Measurements from ENCODE around the gene OXER1. TPM values are rescaled to one million over a fixed set of nuclear protein-coding genes. Genes with fewer than 3 reads are reported as not detected.

OXER1 gene
- total RNA-seq: 0.07 TPM in 1 of 2 replicates, not detected in the other

GRCh38 chr2:42764096-42764495 lies at the start of gene OXER1:
TSS of gene OXER1 (minus strand) at chr2:42764135. CDS start at chr2:42764062, 73 bp downstream.

GRCh38 chr2:42792583-42793333 lies 28.8 kb upstream of the OXER1 start, which contains the start of gene HAAO:
TSS of gene HAAO (minus strand) at chr2:42792583. CDS start at chr2:42792536, 47 bp downstream.

Other genes starting within 250 kb of the OXER1 start
- 17.1 and 32.0 TPM in 2 replicates for gene MTA3, start 195.5 kb downstream of the OXER1 start, total RNA-seq
- 0.50 TPM in 1 of 2 replicates, not detected in the other for gene HAAO, start 28.4 kb upstream of the OXER1 start, total RNA-seq